HG02588 (cell line): ENCODE measurements around the gene EGFL6.
A peak's percentile ranks its signal among the peaks of the same experiment; 100 is the strongest.
"Not testable (repeated sequence)": the region's sequence is repeated elsewhere in the genome, so short reads cannot be mapped to it uniquely, and the experiment has no call there.

Experiments
- ATAC-seq: cut with Tn5 transposase; IDR thresholded peaks from one replicate; pipeline ENCODE4 v1.9.1; 2021; ENCODE audit warnings: mild to moderate bottlenecking, moderate library complexity; ENCODE audit not compliant: unreplicated experiment

EGFL6 gene

GRCh38 chrX:13651150-13651549, 81.7 kb downstream of the EGFL6 start:
- ATAC-seq: no peak

GRCh38 chrX:13652287-13652793, 82.9 kb downstream of the EGFL6 start:
- no peak for ATAC-seq

GRCh38 chrX:13652850-13653693, 83.7 kb downstream of the EGFL6 start, which contains the start of gene TCEANC:
Gene TCEANC, plus strand, starts transcription at chrX:13653141. Its CDS starts 9,368 bp downstream, at chrX:13662509.
- peak; percentile 94 for ATAC-seq

- no peak for ATAC-seq
Measured at GRCh38 chrX:13654116-13654515, 84.7 kb downstream of the EGFL6 start.

- ATAC-seq: no peak
Measured at GRCh38 chrX:13655674-13656073, 86.3 kb downstream of the EGFL6 start.

- no peak for ATAC-seq
Measured at GRCh38 chrX:13658602-13659001, 89.2 kb downstream of the EGFL6 start.

GRCh38 chrX:13659063-13659462, 89.7 kb downstream of the EGFL6 start:
- ATAC-seq: no peak

GRCh38 chrX:13661735-13662288, 92.4 kb downstream of the EGFL6 start:
- no peak for ATAC-seq

GRCh38 chrX:13662355-13662791, 93.0 kb downstream of the EGFL6 start:
- no peak for ATAC-seq

GRCh38 chrX:13664020-13664419, 94.6 kb downstream of the EGFL6 start:
- no peak for ATAC-seq

GRCh38 chrX:13666836-13667235, 97.4 kb downstream of the EGFL6 start:
- ATAC-seq: no peak

GRCh38 chrX:13667919-13668318, 98.5 kb downstream of the EGFL6 start:
- no peak for ATAC-seq

- ATAC-seq: peak; percentile 74
Measured at GRCh38 chrX:13669246-13669737, 99.9 kb downstream of the EGFL6 start.

- not testable (repeated sequence) for ATAC-seq
Measured at GRCh38 chrX:13669755-13670154, 100.4 kb downstream of the EGFL6 start.

GRCh38 chrX:13670197-13670596, 100.8 kb downstream of the EGFL6 start:
- ATAC-seq: no peak

- ATAC-seq: no peak
Measured at GRCh38 chrX:13673016-13673415, 103.6 kb downstream of the EGFL6 start.

GRCh38 chrX:13676885-13677284, 107.5 kb downstream of the EGFL6 start:
- no peak for ATAC-seq

GRCh38 chrX:13679700-13680099, 110.3 kb downstream of the EGFL6 start:
- ATAC-seq: not testable (repeated sequence)

GRCh38 chrX:13681595-13681994, 112.2 kb downstream of the EGFL6 start:
- ATAC-seq: no peak
